HG03103 (cell line): ENCODE measurements around the gene RAB33B.
"Not testable (repeated sequence)": the region's sequence is repeated elsewhere in the genome, so short reads cannot be mapped to it uniquely, and the experiment has no call there.

Experiments used
- ATAC-seq: cut with Tn5 transposase; IDR thresholded peaks from one replicate; pipeline ENCODE4 v1.9.1; 2021; ENCODE audit warnings: low read depth; ENCODE audit not compliant: unreplicated experiment

Gene RAB33B

DNA sequence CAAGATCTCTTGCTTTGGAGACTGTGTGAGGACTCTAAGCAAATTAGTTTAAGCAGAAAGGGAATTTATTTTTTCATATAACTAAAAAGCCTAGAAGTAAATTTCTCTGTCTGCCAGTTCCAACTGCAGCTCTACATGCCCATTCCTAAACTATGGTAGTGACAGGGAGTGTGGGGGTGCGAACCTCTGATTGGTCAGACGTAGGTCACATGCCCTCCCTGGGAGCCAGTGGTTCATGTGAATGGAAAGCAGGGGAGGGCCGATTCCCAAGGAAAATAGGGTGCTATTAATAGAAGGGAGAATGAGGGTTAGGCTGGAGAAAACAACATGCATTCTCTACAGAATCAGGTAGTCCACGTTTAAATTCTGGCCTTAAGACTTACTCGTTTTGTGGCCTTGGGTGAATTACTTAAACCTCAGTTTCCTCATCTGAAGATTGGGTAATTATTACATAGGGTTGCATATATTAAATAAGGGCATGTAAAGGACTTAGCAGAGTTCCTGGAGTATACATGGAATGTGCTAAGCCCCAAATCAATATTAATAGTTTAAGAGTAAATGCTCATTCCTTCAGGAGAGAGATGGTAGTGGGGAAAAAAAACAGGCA, 7.2 kb downstream of the RAB33B start:
- no peak for ATAC-seq

DNA sequence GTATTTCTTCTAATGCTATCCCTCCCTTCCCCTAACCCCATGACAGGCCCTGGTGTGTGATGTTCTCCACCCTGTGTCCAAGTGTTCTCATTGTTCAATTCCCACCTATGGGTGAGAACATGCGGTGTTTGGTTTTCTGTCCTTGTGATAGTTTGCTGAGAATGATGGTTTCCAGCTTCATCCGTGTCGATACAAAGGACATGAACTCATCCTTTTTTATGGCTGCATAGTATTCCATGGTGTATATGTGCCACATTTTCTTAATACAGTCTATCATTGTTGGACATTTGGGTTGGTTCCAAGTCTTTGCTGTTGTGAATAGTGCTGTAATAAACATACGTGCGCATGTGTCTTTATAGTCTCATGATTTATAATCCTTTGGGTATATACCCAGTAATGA, 10.6 kb downstream of the RAB33B start:
- ATAC-seq: not testable (repeated sequence)

DNA sequence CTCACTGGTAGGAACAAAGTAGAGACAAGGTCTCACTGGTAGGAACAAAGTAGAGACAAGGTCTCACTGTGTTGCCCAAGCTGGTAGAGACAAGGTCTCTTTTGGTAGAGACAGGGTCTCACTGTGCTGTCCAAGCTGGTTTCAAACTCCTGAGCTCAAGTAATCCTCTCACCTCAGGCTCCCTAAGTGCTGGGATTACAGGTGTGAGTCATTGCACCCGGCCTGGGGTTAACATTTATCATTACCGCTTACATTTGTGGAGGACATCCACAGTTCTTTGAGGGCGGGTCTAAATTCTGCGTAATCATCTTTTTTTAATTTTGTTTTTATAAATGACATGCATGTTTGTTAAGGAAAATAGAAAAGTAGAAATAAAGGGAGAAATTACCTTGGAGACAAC, 12.0 kb downstream of the RAB33B start:
- ATAC-seq: no peak

DNA sequence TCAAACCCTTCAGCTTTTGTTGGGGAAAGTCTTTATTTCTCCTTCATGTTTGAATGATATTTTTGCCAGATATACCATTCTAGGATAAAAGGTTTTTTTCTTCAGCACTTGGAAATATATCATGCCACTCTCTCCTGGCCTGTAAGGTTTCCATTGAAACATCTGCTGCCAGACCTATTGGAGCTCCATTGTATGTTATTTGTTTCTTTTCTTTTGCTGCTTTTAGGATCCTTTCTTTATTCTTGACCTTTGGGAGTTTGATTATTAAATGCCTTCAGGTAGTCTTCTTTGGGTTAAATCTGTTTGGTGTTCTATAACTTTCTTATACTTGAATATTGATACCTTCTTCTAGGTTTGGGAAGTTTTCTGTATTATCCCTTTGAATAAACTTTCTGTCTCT, 14.8 kb downstream of the RAB33B start:
- ATAC-seq: not testable (repeated sequence)

DNA sequence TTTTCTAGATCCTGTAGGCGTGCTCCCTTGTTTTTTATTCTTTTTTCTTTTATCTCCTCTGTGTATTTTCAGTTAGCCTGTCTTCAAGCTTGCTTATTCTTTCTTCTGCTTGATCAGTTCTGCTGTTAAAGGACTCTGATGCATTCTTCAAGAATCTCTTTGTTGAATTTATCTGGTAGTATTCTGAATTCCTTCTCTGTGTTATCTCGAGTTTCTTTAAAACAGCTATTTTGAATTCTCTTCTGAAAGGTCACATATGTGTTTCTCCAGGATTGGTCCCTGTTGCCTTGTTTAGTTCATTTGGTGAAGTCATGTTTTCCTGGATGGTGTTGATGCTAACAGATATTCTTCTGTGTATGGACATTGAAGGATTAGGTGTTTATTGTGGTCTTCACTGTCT, 15.3 kb downstream of the RAB33B start:
- no peak for ATAC-seq

DNA sequence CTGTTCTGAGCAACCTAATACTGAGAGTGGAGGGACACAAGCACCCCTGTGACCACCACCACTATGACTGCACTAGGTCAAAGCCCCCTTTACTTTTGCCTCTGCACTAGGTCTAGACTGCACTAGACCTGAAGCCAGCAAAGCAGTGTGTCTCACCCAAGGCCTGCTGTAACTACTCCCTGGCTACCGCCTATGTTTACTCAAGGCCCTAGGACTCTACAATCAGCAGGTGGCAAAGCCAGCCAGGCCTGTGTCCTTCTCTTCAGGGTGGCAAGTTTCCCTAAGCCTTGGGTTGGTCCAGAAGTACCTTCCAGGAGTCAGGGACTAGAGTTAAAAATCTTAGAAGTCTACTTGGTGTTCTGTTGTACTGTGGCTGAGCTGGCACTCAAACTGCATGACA, 15.9 kb downstream of the RAB33B start:
- ATAC-seq: no peak

DNA sequence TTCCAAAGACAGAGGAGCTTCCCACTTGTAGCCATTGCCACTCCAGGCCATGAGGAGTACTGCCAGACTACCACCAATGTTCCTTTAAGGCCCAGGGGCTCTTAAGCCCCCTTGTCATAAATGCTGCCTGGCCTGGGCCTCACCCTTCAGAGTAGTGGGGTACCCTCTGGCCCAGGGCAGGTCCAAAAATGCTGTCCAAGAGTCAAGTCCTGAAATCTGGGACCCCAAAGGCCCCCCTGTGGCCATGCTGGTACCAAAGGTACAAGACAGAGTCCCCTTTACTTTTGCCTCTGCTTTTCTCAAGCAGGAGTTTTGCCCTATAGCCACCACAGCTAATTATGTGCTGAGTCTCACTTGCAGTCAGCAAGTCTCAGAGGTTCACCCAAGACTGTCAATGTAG, 16.4 kb downstream of the RAB33B start:
- ATAC-seq: no peak

DNA sequence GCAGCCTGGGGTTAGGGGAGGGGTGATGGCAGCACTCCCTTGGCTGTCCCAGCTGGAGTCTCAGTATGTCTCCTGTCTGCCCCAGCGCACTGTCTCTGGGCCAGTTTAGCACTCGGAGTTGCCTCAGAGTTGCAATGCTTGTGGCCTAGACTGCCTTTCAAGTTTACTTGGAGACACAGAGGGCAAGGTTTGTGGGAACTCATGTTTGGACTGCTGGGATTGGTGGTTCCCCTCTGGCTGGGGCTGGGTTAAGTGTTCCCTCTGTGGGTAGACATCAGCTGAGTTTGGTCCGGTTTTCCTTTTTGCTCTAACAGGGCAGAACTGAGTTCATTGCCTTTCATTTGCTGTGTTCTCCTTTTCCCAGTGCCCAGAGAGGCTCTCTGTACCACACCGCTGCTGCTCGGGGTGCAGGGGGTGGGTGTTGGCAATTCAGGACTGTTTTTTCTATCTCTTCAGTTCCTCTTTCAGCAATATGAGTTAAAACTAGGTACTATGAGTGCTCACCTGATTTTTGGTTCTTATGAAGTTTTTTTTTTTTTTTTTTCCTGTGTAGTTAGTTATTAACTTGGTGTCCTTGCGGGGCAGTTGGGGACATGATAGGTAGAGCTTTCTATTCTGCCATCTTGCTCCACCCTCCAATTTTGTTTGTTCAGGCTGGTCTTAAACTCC, 17.2 kb downstream of the RAB33B start:
- no peak for ATAC-seq

DNA sequence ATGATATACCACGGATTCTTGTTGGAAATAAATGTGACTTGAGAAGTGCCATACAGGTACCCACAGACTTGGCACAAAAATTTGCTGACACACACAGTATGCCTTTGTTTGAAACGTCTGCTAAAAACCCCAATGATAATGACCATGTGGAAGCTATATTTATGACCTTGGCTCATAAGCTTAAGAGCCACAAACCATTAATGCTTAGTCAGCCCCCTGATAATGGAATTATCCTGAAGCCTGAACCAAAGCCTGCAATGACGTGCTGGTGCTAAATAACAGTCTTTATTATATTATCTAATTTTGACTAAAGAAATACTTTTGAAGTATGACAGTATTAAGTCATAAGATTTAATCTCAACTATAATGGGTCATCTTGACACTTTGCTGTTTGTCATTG, 18.9 kb downstream of the RAB33B start:
- ATAC-seq: no peak

DNA sequence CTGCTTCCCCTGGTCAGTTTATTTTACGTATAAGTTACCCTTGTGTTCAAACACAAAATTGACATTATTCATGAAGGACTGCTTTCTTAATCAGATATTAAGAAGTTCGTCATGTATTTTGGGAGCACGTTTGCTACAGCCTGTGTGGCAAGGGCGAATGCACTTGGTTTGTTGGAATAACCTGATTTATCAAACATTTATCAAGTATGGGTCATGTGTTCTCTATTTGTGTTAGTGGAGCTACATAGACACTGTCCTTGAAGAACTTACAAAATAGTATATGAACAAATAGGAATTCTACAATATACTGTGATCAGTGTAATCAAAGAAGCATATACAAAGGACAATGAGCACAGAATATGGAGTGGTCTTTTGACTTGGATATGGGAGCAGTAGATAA, 22.4 kb downstream of the RAB33B start:
- no peak for ATAC-seq

DNA sequence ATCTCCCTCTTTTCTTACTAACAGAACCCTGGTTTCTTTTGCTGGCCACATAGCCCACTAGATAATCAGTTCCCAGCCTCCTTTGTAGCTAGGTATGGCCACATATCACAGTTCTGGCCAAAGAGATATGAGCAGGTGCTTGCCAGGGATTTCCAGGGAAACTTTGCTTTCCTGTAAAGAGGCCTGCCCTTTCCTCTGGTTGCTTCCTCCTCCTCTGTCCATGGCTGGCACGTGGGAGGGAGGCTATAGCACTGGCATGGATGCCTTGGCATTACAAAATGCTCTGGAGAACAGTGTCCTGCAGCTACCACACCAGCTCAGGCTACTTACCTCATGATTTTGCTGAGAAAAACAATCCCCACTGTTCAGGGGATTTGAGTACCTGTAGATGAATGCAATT, 27.5 kb downstream of the RAB33B start:
- no peak for ATAC-seq

DNA sequence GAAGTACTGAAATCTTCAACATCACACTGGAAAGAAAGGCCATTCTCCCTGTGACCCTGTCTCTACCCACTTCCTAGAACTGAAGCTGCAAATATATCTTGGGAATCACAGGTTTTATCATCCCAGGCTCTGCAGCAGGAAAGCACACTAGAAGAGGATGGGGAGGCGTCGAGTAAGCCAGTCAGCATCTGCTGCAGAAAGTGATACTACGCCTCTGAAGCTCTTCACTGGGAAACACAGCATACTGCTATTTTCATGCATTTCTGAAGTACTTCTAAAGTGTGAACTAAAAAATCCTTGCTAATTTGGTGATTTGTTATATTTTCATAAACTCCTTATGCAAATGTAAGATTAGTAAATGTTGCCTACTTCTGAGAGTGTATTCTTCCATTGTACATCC, 29.1 kb downstream of the RAB33B start:
- ATAC-seq: no peak

DNA sequence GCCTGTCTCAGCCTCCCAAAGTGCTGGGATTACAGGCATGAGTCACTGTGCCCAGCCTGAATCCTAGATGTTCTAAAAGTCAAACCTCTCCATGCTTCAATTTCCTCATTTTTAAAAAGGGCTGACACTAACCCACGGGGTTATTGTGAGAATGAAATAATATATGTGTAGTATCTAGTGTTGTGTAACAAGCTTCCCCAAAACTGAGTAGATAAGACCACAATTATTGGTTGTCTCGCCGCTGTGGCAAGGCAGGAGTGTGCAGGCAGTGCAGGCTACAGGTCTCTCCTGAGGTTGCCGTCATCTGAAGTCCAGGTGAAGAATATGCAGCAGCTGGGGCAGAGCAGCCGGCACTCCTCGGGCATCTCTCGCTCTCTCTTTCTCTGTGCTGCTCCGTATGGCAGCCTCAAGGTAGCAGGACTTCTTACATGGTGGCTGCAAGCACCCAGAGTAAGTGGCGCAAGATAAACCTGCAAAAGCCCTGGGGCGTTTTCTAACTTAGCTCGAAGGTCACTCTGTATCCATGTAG, 30.9 kb downstream of the RAB33B start:
- no peak for ATAC-seq

DNA sequence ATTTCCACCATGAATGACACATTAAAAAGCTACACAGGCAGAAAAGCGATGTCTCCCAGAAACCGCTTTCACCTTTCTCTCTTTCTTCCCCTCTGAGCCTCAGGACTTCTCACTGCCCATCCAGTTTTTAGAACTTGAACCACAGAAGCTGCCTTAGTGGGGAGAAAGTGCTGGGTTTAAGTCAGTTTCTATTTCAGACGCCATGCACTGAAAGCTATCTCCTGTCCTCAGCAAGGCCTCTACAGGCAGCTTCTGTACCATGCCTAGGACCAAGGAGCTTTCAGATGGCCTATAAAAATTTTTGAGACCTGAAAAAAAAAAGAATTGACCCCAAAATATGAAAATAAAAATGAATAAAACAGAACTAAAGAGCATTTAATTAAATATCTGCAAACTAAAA, 34.5 kb downstream of the RAB33B start:
- no peak for ATAC-seq

DNA sequence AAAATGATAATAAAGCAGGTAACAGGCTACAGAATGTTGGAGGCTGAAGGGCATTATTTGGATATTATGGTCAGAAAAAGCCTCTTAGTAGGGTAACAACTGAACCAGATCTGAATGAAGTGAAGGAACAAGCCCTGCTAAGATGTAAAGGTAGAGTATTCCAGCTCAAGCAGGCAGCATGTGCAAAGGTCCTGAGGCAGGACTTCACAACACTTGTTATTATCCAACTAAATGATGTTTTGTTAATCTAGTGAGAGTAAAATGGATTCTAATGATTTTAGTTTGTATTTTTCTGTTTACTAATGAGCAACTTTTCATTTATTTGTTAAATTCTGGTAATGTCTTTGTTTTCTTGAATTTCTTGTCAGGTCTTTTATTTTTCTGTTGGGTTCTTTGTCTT, 35.7 kb downstream of the RAB33B start:
- no peak for ATAC-seq

DNA sequence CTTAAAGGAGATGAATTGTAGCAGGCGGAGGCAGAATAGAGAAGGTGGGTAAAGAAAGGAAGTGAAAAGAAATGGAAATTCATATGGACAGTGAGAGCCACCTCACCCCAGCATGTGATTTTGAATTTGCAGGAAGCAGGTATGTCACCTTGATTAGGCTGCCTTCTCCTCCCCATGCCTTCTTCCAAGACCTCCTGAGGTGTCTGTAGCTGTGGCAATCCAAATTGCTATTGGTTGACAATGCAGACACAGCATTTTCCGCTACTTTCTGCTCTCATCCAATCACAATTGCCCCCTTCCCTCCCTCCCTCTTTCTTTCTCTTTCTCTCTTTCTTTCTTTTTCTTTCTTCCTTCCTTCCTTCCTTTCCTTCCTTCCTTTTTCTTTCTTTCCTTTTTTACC, 38.5 kb downstream of the RAB33B start:
- no peak for ATAC-seq

DNA sequence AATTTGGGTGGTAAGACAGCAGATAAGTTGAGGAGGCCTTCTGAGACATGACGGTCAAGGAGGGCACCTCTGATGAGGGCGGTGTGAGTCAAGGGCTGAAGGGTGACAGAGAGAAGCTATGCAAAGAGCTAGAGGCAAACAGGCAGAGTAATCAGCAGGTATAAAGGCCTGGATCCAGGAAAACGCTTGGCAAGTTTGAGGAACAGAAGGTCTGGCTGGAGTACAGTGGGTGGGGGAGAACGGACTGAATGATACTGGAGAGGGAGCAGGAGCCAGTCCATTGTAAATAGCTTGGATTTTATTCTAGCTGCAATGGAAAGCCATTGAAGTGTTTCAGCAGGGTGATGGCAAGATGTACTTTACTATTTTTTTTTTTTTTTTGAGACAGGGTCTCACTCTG, 39.3 kb downstream of the RAB33B start:
- no peak for ATAC-seq

DNA sequence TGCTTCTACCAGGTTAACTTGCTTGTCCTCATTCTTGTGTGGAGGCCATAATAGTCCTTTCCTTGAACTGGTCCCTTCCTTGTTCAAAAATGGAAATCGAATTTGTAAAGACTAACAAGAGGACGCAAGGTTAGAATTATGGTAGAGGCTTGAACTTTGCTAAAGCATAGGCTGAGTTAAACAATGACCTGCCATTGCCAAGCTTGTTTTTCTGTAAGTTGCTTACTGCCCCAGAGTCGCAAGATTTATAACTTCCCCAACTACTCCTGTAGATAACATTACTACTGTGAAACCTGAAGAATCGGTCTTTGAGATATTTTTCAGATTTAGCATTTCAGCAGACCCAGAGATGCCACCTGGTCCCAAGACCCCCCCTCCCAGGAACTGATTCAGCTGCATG, 45.3 kb downstream of the RAB33B start:
- ATAC-seq: no peak

DNA sequence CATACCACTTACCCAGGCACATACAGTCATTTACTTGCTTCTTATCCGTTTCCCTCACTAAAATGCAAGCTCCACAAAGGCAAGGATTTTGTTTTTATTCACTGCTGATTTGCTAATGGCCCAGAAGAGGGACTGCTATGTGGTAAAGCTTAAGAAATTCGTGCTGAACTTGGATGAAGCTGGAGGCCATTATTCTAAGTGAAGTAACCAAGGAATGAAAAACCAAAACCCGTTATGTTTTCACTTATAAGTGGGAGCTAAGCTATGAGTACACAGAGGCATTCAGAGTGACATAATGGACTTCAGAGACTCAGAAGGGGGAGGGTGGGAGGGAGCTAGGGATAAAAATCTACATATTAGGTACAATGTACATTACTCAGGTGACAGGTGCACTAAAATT, 47.2 kb downstream of the RAB33B start:
- no peak for ATAC-seq

DNA sequence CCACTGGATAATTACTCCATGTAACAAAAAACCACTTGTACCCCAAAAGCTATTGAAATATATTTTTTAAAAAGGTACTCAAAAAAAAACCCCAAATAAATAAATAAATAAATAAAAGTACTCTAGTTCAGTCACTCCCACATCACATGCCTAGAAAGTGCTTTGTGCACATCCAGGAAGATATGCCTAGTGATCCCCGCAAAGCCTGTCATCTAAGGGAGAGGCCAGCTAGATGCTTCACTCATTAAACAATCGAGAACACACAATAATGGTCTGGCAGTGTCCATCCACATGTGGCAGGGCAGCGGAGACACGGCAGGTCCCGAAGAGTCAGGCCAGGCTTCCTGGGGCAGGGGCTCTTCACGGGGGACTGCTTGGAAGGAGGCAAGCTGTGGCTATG, 47.6 kb downstream of the RAB33B start:
- ATAC-seq: no peak

DNA sequence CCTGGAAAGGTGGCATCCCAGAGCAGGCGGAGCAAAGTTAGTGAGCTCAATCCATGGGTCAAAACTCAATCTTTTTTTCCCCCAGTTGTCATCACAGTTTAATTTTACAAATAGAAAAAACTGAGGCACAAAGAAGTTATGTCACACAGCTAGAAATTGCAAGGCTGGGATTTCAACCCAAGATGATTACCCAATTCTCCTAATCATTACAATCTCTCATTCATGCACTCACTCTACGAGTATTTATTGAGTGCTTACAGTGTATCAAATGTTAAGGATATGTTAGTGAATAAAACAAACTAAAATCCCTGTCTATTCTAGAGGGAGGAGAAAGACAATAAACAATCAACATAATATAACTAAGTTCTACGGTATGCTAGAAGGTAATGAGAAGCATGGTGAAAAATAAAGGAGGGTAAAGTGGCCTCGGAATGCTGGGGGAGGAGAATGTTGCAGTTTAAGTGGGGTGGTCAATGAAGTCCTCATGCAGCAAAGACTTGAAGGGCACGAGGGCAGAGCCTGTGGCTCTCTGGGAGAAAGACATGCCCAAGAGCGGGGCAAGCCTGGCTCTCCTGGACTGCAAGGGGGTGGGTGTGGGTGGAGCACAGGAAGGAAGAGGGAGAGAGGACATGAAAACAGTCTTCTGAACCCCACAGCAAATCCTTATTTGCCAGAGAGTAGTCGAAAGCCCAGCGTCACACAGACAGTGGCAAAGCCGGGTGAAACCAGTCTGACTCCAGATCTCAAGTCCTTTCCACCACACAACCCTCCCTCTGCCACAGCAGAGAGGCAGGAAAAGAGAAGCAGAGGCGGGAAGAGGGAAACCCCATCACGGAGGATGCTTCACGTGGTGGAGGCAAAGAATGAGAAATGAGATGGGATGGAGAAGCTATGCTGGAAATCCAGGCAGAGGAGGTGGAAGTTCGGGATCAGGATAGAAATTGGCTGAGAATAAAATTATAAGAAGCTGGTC, 48.3 kb downstream of the RAB33B start:
- ATAC-seq: no peak
